ENCODE results near the gene VRK2. TPM values are rescaled to one million over a fixed set of nuclear protein-coding genes. Genes with fewer than 3 reads are reported as not detected.

Gene VRK2
- total RNA-seq, 1 donor from 2014 or later: 7.2 TPM

Other genes starting within 250 kb of the VRK2 start
- gene FANCL, start 194.5 kb downstream of the VRK2 start, total RNA-seq (ENCODE audit: unreplicated experiment): 16.5 TPM